ENCODE results near the gene CD79B.
"Not testable (repeated sequence)": the region's sequence is repeated elsewhere in the genome, so short reads cannot be mapped to it uniquely, and the experiment has no call there.

Gene CD79B

GRCh38 chr17:63926164-63926563, 6.0 kb downstream of the CD79B start:
- H3K79me2 ChIP-seq (ENCODE audit: insufficient read depth, low read depth) = no peaks in the 10 kb centered on the region
- no peak overlapping the region for H3K9ac ChIP-seq
- no peaks in the 10 kb centered on the region for H3K36me3 ChIP-seq (ENCODE audit: insufficient read depth)
- H3K27ac ChIP-seq = no peak overlapping the region
- H3K27me3 ChIP-seq (ENCODE audit: insufficient read depth, low read depth) = no peaks in the 10 kb centered on the region
- no peak overlapping the region for H3K4me3 ChIP-seq (IDR thresholded peaks at IDR 0.05; ENCODE audit: insufficient read depth, low read depth, low read length)
- H2AFZ ChIP-seq (ENCODE audit: low read depth) = no peak overlapping the region
- H3K4me1 ChIP-seq (ENCODE audit: low read depth, poor library complexity, severe bottlenecking) = no peaks in the 10 kb centered on the region
- no peaks in the 10 kb centered on the region for H4K20me1 ChIP-seq (ENCODE audit: insufficient read depth)
- no peak overlapping the region for H3K4me2 ChIP-seq
- TF ChIP-seq CTCF (conservative IDR thresholded peaks at IDR 0.05; ENCODE audit: low read depth, low read length) = no peak

- Histone ChIP-seq H3K79me2 (ENCODE audit: insufficient read depth, low read depth) (no peaks in the 10 kb centered on the region), H3K36me3 (ENCODE audit: insufficient read depth) (no peaks in the 10 kb centered on the region), H4K20me1 (ENCODE audit: insufficient read depth) (no peaks in the 10 kb centered on the region), H3K9ac (no peak overlapping the region), H3K4me3 (IDR thresholded peaks at IDR 0.05; ENCODE audit: insufficient read depth, low read depth, low read length) (no peak overlapping the region), H3K4me1 (ENCODE audit: low read depth, poor library complexity, severe bottlenecking) (no peaks in the 10 kb centered on the region), H3K4me2 (no peak overlapping the region), H2AFZ (ENCODE audit: low read depth) (no peak overlapping the region), H3K27me3 (ENCODE audit: insufficient read depth, low read depth) (no peaks in the 10 kb centered on the region), H3K27ac (no peak overlapping the region)
- TF ChIP-seq CTCF (conservative IDR thresholded peaks at IDR 0.05; ENCODE audit: low read depth, low read length) = no peak
Measured at GRCh38 chr17:63925615-63926014, 6.5 kb downstream of the CD79B start.

- H3K27ac ChIP-seq; H3K79me2 ChIP-seq (ENCODE audit: insufficient read depth, low read depth); H3K36me3 ChIP-seq (ENCODE audit: insufficient read depth); H4K20me1 ChIP-seq (ENCODE audit: insufficient read depth); H2AFZ ChIP-seq (ENCODE audit: low read depth); H3K4me3 ChIP-seq (IDR thresholded peaks at IDR 0.05; ENCODE audit: insufficient read depth, low read depth, low read length); H3K4me1 ChIP-seq (ENCODE audit: low read depth, poor library complexity, severe bottlenecking); H3K9ac ChIP-seq; H3K4me2 ChIP-seq; H3K27me3 ChIP-seq (ENCODE audit: insufficient read depth, low read depth): not testable (repeated sequence)
Measured at GRCh38 chr17:63922402-63922801, 9.7 kb downstream of the CD79B start.

GRCh38 chr17:63920779-63921178, 11.4 kb downstream of the CD79B start:
- H3K4me1 ChIP-seq (ENCODE audit: low read depth, poor library complexity, severe bottlenecking); H4K20me1 ChIP-seq (ENCODE audit: insufficient read depth); H2AFZ ChIP-seq (ENCODE audit: low read depth): not testable (repeated sequence)

GRCh38 chr17:63920050-63920449, 12.1 kb downstream of the CD79B start:
- H3K4me2 ChIP-seq; H3K9ac ChIP-seq; H3K79me2 ChIP-seq (ENCODE audit: insufficient read depth, low read depth): not testable (repeated sequence)

More at GRCh38 chr17:63920779-63921178, 11.4 kb downstream of the CD79B start:
- not testable (repeated sequence) for H3K27ac ChIP-seq; H3K4me2 ChIP-seq; H3K4me3 ChIP-seq (IDR thresholded peaks at IDR 0.05; ENCODE audit: insufficient read depth, low read depth, low read length); H3K9ac ChIP-seq; H3K79me2 ChIP-seq (ENCODE audit: insufficient read depth, low read depth); H3K36me3 ChIP-seq (ENCODE audit: insufficient read depth)
- H3K27me3 ChIP-seq (ENCODE audit: insufficient read depth, low read depth) = peaks cover 12% of the 10 kb centered on the region; the same call in 1 of the 2 replicates

GRCh38 chr17:63919311-63919723, 12.8 kb downstream of the CD79B start:
- H3K79me2 ChIP-seq (ENCODE audit: insufficient read depth, low read depth) = no peaks in the 10 kb centered on the region
- H3K36me3 ChIP-seq (ENCODE audit: insufficient read depth) = no peaks in the 10 kb centered on the region
- H3K4me3 ChIP-seq (IDR thresholded peaks at IDR 0.05; ENCODE audit: insufficient read depth, low read depth, low read length) = no peak overlapping the region
- TF ChIP-seq CTCF (conservative IDR thresholded peaks at IDR 0.05; ENCODE audit: low read depth, low read length) = peak; percentile 95
- peak overlapping the region; percentile 12; the same call in 1 of the 2 replicates for H3K4me2 ChIP-seq
- no peaks in the 10 kb centered on the region for H4K20me1 ChIP-seq (ENCODE audit: insufficient read depth)
- H3K27ac ChIP-seq = no peak overlapping the region
- H3K9ac ChIP-seq = no peak overlapping the region
- no peak overlapping the region for H2AFZ ChIP-seq (ENCODE audit: low read depth)
- H3K4me1 ChIP-seq (ENCODE audit: low read depth, poor library complexity, severe bottlenecking) = no peaks in the 10 kb centered on the region
- H3K27me3 ChIP-seq (ENCODE audit: insufficient read depth, low read depth) = peaks cover 16% of the 10 kb centered on the region; the same call in 1 of the 2 replicates

More at GRCh38 chr17:63920050-63920449, 12.1 kb downstream of the CD79B start:
- not testable (repeated sequence) for H3K27ac ChIP-seq; H3K4me3 ChIP-seq (IDR thresholded peaks at IDR 0.05; ENCODE audit: insufficient read depth, low read depth, low read length); H4K20me1 ChIP-seq (ENCODE audit: insufficient read depth); H3K36me3 ChIP-seq (ENCODE audit: insufficient read depth); H2AFZ ChIP-seq (ENCODE audit: low read depth); H3K4me1 ChIP-seq (ENCODE audit: low read depth, poor library complexity, severe bottlenecking)
- H3K27me3 ChIP-seq (ENCODE audit: insufficient read depth, low read depth) = peaks cover 12% of the 10 kb centered on the region; the same call in 1 of the 2 replicates

- H3K4me1 ChIP-seq (ENCODE audit: low read depth, poor library complexity, severe bottlenecking); H3K27ac ChIP-seq; H3K79me2 ChIP-seq (ENCODE audit: insufficient read depth, low read depth); H3K4me3 ChIP-seq (IDR thresholded peaks at IDR 0.05; ENCODE audit: insufficient read depth, low read depth, low read length); H4K20me1 ChIP-seq (ENCODE audit: insufficient read depth); H2AFZ ChIP-seq (ENCODE audit: low read depth); H3K9ac ChIP-seq; H3K36me3 ChIP-seq (ENCODE audit: insufficient read depth): not testable (repeated sequence)
- Histone ChIP-seq H3K4me2 (peak within 1 kb of the TSS; percentile 12; the same call in 1 of the 2 replicates), H3K27me3 (ENCODE audit: insufficient read depth, low read depth) (peaks cover 16% of the 10 kb centered on the region; the same call in 1 of the 2 replicates)
Measured at GRCh38 chr17:63918789-63919305, 13.3 kb downstream of the CD79B start, which contains the start of gene GH1. TSS of gene GH1 (minus strand) at chr17:63918839. CDS start at chr17:63918776, 63 bp downstream.

All from KMS-11 (cell line).